ENCODE data around the gene UCN.
A peak's percentile ranks its signal among the peaks of the same experiment; 100 is the strongest.

UCN gene

GRCh38 chr2:27264753-27265535 lies 43.3 kb downstream of the UCN start:
- peak; percentile 51 to 62 for DNase-seq
- no peak for TF ChIP-seq POLR2A (IDR thresholded peaks at IDR 0.05; ENCODE audit: low read length)
- TF ChIP-seq GATA1 (IDR thresholded peaks at IDR 0.05; ENCODE audit: low read depth, low read length) = no peak

DNA sequence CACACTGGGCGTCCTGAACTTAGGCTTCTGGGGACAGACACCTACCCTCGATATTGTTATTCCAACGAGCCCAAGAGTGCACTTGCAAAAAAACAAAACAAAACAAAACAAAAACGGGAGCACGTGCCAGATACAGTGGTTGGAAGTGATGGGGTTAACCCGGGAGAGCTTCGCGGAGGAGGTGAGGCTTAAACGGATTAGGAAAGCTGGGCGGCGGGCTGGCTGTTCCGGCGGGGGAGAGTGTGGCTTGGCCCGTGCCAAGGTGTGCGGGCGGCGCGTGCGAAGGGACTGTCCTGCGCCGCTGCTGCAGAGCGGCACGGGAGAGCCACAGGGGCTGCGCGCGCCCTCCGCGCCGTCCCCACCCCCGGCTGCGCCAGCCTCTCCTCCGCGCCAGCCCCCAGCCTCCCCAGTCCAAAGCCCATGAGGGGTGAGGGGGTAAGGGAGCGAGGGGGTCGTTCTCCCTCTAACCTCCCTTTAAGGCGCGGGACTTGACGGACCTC lies 43.9 kb downstream of the UCN start:
- no peak for DNase-seq

GRCh38 chr2:27263287-27264252 lies 44.7 kb downstream of the UCN start:
- no peak for TF ChIP-seq POLR2A (IDR thresholded peaks at IDR 0.05; ENCODE audit: low read length)
- TF ChIP-seq GATA1 (IDR thresholded peaks at IDR 0.05; ENCODE audit: low read depth, low read length) = no peak
- no peak for DNase-seq

More for the DNA sequence above, 43.9 kb downstream of the UCN start:
- TF ChIP-seq POLR2A (IDR thresholded peaks at IDR 0.05; ENCODE audit: low read length) (no peak), GATA1 (IDR thresholded peaks at IDR 0.05; ENCODE audit: low read depth, low read length) (no peak)

- TF ChIP-seq GATA1 (IDR thresholded peaks at IDR 0.05; ENCODE audit: low read depth, low read length) = no peak
- no peak for TF ChIP-seq POLR2A (IDR thresholded peaks at IDR 0.05; ENCODE audit: low read length)
- peak; percentile 66 to 78 for DNase-seq
Measured at GRCh38 chr2:27262379-27263286, 45.6 kb downstream of the UCN start, which contains the start of gene SLC30A3. SLC30A3 (minus strand) TSS chr2:27263047; CDS start chr2:27262906, 141 bp downstream.

GRCh38 chr2:27261926-27262298 lies 46.3 kb downstream of the UCN start:
- TF ChIP-seq POLR2A (IDR thresholded peaks at IDR 0.05; ENCODE audit: low read length) (no peak), GATA1 (IDR thresholded peaks at IDR 0.05; ENCODE audit: low read depth, low read length) (no peak)
- no peak for DNase-seq

- DNase-seq = no peak
- TF ChIP-seq GATA1 (IDR thresholded peaks at IDR 0.05; ENCODE audit: low read depth, low read length) = no peak
- no peak for TF ChIP-seq POLR2A (IDR thresholded peaks at IDR 0.05; ENCODE audit: low read length)
Measured at GRCh38 chr2:27261241-27261925, 46.9 kb downstream of the UCN start.

DNA sequence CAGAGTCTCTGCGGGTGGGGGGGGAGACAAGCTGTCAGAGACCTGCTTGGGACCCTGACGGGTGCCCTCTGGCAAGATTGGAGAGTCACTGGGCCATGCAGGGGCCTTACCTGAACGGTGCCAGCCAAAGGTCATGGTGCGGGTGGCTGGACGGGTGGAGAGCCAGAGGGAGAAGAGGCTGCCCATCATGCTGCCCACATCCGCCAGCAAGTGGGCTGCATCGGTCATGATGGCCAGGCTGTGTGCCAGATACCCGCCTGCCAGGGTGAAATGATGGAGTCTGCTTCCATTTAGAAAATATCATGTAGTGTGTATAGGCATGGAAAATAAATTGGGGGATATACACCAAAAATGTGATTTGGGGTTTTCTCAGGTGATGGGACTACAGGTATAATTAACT lies 50.2 kb downstream of the UCN start:
- TF ChIP-seq GATA1 (IDR thresholded peaks at IDR 0.05; ENCODE audit: low read depth, low read length) (no peak), POLR2A (IDR thresholded peaks at IDR 0.05; ENCODE audit: low read length) (no peak)
- DNase-seq = no peak

All from erythroblast (primary cell).